Measurements from ENCODE around the gene BMI1. TPM values are rescaled to one million over a fixed set of nuclear protein-coding genes. Genes with fewer than 3 reads are reported as not detected.
A peak's percentile ranks its signal among the peaks of the same experiment; 100 is the strongest.
"Not testable (repeated sequence)": the region's sequence is repeated elsewhere in the genome, so short reads cannot be mapped to it uniquely, and the experiment has no call there.

The BMI1 gene
- total RNA-seq, result 10 to 100 TPM; 19.7 to 29.6 TPM
- long read RNA-seq, transcript BMI1-201 (10 exons, 3,428 nt), result major isoform, 28 of 34 reads
- long read RNA-seq, partial matches to known transcripts, result 2 of 34 reads
- long read RNA-seq, other reads (novel, unspliced or antisense), result 3 of 34 reads

DNA sequence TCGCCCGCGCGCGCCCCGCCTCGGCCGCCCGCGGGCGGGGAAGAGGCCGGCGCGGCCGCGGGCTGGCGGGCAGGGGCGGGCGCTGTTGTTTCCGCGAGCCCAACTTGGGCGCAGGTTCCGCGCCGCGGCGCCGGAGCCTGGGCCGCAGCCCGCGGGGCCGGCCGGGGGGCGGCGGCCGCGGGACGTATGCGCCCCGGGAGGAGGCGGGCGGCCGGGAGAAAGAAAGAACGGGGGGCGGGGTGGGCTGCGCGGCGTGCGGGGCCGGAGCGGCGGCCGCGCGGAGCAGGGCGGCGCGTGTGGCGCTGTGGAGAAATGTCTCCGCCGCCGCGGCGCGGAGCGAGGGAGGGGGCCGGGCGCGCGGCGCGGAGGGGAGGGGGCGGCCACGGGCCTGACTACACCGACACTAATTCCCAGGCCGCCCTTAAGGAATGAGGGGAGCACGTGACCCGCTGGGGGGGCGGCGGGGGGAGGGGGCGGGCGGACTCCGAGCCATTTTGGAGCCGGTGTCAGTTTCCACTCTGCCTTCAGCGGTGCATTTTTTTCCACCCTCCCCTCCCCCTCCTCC lies at the start of gene BMI1:
BMI1 (plus strand) TSS at position 509 of the 565 bp plus-strand sequence. CDS start 5,351 bp downstream, outside the sequence.
- ATAC-seq, result peak; percentile 56
- DNase-seq, result peak; percentile 69 to 81
- intact Hi-C loops (cut with DNase I, micrococcal nuclease), result no loop called here

DNA sequence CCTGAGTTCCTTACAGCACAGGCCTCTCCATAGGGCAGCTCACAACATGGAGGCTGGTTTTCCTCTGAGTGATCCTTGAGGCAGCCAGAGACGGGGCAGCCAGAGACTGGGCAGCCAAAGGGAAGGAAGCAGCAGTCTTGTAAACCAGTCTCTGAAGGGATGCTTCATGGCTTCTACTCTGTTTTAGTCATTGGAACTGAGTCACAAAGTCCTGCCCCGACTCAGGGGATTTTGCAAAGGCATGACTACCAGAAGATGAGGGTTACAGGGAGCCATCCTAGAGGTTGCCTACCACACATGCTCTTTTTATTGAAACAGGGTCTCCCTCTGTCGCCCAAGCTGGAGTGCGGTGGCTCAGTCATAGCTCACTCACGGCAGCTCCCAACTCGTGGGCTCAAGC lies 49.1 kb upstream of the BMI1 start:
- ATAC-seq, result no peak
- intact Hi-C loops (cut with DNase I, micrococcal nuclease), result no loop called here

GRCh38 chr10:22278441-22278782 lies 42.5 kb upstream of the BMI1 start:
- DNase-seq (no peak), ATAC-seq (no peak)
- intact Hi-C loops (cut with DNase I, micrococcal nuclease), result no loop called here

More for the DNA sequence above, 49.1 kb upstream of the BMI1 start:
- DNase-seq, result no peak

- intact Hi-C loops (cut with DNase I, micrococcal nuclease), result no loop called here
- ATAC-seq, result no peak
- no peak for DNase-seq
These were observed 40.8 kb upstream of the BMI1 start for GRCh38 chr10:22280078-22280477.

DNA sequence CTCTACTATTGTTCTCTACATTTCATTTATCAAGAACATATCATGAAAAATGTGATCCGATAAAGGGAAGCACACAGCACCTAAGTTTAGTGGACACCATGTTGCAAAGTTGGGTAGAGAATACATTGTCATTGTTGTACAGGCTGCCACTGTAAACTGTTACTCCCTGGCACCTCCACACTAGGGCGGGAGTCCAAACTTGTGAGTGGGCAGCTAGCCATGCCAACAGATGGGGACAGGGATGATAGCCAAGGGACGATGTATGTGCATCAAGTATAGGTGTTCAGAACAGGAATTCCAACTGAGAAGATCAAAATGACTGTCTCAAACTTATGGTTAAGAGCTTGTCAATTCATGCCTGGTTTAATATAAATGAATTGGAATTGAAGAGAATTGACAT lies 35.8 kb upstream of the BMI1 start:
- intact Hi-C loops (cut with DNase I, micrococcal nuclease), result no loop called here
- DNase-seq (no peak), ATAC-seq (no peak)

GRCh38 chr10:22293747-22294404 lies 27.0 kb upstream of the BMI1 start:
- intact Hi-C loops (cut with DNase I, micrococcal nuclease), result no loop called here
- DNase-seq (no peak), ATAC-seq (no peak)

DNA sequence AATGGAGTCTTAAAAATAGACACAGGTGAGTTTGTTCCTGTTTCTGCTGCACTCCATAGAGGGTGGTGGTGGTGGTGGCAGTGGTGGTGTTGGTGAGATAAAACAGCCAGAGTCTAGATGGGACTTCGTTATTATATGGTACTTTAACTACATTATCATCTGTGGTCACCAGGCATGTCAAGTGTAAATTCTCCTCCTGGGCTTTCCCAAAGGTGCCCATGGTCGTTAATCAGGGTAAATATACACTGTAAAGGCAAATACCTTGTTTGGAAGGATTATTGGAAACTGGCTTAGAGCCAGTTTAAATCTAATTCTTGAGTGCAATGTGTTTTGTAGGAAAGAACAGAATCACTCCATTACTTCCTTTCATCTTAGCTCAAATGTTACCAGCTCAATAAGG lies 26.2 kb upstream of the BMI1 start:
- intact Hi-C loops (cut with DNase I, micrococcal nuclease), result no loop called here
- no peak for DNase-seq
- no peak for ATAC-seq

DNA sequence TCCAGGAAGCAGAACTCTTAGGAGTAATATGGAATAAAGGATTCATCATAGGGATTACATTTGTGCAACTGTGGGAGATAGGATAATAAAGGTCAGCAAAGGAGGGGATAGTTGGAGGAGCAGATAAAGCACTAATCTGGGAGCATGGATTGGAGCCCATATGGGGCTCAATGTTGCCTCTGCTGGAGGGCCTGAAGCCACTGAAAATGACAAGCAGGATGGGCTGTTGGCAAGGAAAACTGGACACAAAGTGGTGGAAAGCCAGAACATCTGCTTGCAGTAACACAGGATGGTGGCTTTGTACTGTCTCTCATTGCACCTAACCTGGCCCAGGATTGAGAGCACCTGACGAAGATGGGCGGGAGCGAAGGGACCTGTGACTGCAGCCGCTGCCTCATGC lies 19.7 kb upstream of the BMI1 start:
- intact Hi-C loops (cut with DNase I, micrococcal nuclease), result no loop called here
- ATAC-seq, result no peak
- DNase-seq, result no peak

DNA sequence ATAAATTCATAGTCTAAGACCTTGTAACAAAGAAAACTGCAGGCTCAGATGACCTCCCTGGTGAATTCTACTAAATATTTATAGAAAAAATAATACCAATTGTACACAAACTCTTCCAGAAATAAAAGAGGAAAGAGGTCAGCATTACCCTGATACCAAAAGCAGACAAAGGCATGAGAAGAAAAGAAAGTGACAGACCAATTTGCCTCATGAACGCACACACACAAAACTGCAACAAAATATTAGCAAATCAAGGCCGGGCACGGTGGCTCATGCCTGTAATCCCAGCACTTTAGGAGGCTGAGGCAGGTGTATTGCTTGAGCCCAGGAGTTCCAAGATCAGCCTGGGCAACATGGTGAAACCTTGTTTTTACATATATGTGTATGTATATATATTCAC lies 17.4 kb upstream of the BMI1 start:
- ATAC-seq (no peak), DNase-seq (no peak)
- intact Hi-C loops (cut with DNase I, micrococcal nuclease), result no loop called here

DNA sequence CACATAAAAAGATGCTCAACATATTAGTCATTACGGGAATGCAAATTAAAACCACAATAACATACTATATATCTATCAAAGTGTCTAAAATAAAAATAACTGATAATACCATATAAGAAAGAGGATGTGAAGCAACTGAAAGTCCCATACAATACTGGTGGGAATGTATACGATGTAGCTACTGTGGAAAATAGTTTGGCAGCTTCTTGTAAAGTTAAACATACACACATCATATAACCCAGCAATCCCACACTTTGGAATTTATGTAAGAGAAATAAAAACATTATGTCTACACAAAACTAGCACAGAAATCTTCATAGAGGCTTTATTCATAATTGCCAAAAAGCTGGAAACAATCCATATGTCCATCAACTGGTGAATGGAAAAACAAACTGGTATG lies 15.2 kb upstream of the BMI1 start:
- intact Hi-C loops (cut with DNase I, micrococcal nuclease), result no loop called here
- DNase-seq, result no peak
- no peak for ATAC-seq

- ATAC-seq, result no peak
- intact Hi-C loops (cut with DNase I, micrococcal nuclease), result no loop called here
- DNase-seq, result no peak
These were observed 12.5 kb upstream of the BMI1 start for GRCh38 chr10:22308390-22308789.

- intact Hi-C loops (cut with DNase I, micrococcal nuclease), result no loop called here
- ATAC-seq (no peak), DNase-seq (no peak)
These were observed 11.5 kb upstream of the BMI1 start for GRCh38 chr10:22309180-22310000.

DNA sequence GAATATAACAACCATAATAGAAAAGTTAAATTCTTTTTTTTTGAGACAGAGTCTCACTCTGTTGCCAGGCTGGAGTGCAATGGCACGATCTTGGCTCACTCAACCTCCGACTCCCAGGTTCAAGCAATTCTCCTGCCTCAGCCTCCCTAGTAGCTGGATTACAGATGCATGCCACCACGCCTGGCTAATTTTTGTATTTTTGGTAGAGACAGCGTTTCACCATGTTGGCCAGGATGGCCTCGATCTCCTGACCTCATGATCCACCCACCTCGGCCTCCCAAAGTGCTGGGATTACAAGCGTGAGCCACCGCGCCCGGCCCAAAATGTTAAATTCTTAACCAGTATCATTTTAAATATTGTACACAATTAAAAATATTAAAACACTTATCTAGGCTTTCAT lies 10.9 kb upstream of the BMI1 start:
- intact Hi-C loops (cut with DNase I, micrococcal nuclease), result loop anchor here in 1 of 2 donors (10.0 kb wide), 1 partner anchor 305 kb away; the partner anchor contains the start of gene DNAJC1
- not testable (repeated sequence) for DNase-seq, ATAC-seq

DNA sequence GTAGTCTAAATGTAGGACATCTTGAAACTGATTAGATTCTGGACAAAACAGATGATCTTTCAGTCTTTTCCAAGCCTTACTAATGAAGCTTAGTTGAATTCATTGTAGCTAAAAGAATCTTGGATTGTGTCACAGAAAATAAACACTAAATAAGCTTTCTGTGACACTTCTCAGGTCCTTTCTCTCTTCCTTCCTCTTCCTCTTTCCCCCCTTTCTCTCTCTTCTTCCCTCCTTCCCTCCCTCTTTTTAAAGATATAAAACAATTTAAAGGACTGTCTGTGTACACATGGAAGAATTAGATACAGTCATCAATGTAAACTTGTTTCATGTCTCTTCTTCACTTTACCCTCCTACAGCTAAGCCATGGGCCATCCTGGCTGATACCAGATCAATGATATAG lies 10.0 kb upstream of the BMI1 start:
- intact Hi-C loops (cut with DNase I, micrococcal nuclease), result loop anchor here in 1 of 2 donors (10.0 kb wide), 1 partner anchor 306 kb away; the partner anchor contains the start of gene DNAJC1
- no peak for ATAC-seq

DNA sequence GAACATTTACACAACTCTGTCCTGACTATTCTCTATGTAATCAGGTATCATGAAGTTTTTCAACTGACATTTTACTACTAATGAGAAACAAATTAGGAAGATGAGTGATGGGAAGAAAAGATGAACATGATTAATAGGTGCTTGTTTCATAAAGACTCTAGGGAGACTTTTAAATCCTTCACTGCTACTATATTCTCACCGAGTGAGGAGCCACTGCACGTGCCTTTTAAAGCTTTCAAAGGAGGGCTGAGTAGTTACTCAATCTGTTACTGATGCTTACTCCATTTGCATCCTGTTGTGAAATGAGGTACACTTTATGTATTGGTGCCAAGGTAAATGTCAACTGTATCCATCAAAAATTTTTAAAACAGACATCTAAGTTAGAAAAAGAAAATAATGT lies 6.0 kb upstream of the BMI1 start:
- intact Hi-C loops (cut with DNase I, micrococcal nuclease), result loop anchor here in 1 of 2 donors (5.0 to 10.0 kb wide), 2 partner anchors 88 to 310 kb away; partner anchors contain the start of gene DNAJC1

More for the DNA sequence above, 10.0 kb upstream of the BMI1 start:
- DNase-seq, result no peak

GRCh38 chr10:22315455-22316285 lies 5.2 kb upstream of the BMI1 start:
- intact Hi-C loops (cut with DNase I, micrococcal nuclease), result loop anchor here in 1 of 2 donors (5.0 to 10.0 kb wide), 2 partner anchors 88 to 311 kb away; partner anchors contain the start of gene DNAJC1
- peak in 1 of 2 donors; percentile 46 for DNase-seq
- ATAC-seq, result peak; percentile 0

More for the DNA sequence above, 6.0 kb upstream of the BMI1 start:
- DNase-seq, result no peak
- ATAC-seq, result no peak

DNA sequence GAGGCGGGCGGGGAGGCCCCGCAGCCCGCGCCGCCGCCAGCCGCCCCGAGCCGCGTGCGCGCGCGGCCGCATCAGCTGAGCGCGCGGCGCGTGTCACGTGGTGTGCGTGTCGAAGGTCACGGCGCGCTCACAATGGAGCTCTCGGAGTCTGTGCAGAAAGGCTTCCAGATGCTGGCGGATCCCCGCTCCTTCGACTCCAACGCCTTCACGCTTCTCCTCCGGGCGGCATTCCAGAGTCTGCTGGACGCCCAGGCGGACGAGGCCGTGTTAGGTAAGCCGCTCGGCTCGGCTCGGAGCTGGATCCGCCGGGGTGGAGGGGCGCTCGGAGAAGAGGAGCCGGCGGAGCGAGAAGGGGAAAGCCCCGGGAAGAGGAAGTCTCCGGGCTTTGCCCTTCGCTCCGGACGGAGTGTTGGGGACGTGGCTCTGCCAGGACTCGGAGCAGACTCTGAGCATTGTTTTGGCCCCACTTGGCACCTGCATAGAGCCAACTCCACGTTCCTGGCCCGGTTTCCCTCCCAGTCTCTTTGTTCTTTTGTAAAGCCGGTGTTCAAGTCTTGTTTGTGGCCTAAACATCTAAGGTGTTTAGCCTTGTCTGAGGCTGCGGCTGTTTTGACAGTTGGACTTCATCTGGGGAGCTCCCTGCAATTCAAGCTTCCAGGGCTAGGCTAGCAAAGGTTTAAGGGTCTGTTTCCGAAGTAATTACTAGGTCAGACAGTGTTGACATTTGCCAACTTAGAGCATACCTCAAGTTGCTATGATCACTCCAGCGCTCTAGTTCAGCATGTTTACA lies 4.4 kb upstream of the BMI1 start, which contains the start of gene COMMD3:
COMMD3 (plus strand) TSS at position 103 of the 790 bp plus-strand sequence; CDS start at position 133, 30 bp downstream.
- DNase-seq (peak; percentile 86 to 92), ATAC-seq (peak; percentile 83)
- intact Hi-C loops (cut with DNase I, micrococcal nuclease), result loop anchor here in 1 of 2 donors (5.0 to 10.0 kb wide), 2 partner anchors 89 to 312 kb away; partner anchors contain the start of gene DNAJC1

DNA sequence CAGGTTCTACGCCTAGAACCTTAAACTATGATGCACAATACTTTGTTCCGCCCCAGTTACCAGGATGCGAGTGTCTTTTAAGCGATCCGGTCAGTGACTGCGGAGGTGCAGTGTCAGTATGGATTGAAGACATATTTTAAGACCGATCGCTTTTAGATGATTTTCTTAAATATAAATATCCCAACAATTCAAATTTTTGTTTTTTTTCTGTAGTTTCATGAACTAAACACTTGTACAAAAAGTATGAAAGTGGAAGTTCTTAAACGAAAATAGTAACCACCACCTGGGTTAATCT lies 3.9 kb upstream of the BMI1 start:
- DNase-seq (peak in 1 of 2 donors; percentile 41), ATAC-seq (peak; percentile 59)
- intact Hi-C loops (cut with DNase I, micrococcal nuclease), result loop anchor here in 1 of 2 donors (5.0 to 10.0 kb wide), 2 partner anchors 90 to 312 kb away; partner anchors contain the start of gene DNAJC1
